Measurements from ENCODE around the gene NUCKS1.

NUCKS1 gene

DNA sequence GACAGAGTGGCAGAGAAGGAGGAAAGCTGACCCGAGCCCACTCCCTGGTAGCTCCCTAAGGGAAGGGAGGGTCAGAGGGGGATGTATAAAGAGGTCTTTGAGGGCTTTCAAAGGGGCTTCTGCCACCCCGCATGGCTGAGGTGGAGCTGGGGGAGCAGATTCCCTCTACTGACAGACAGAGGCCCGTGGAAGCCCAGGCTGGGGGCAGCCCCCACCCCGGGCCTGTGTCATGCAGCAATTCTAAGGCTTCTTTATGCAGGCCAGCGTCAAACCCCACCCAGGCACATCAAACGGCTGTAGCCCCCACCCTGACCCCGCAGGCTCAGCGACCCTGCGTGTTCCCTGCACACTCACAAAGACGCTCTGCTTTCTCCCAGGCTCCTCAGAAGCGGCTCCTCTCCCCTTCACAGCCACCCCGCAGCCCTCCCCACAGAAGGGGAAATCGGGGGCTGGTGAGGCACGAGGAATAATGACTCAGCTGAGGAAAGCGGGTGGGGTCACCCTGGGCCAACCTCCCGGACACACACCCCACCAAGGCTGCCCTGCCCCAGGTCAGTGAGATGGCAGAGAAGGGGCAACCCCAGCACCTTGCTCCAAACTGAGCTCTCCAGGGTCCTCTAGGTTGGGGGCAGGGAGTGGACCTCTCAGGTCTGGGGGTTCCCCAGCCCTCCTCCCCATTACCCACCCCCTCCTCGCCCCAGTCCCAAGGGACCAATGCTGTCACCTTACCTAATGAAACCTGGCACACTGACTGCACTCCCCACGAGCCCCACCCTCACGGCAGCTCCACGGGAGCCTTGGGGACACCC lies 80.4 kb downstream of the NUCKS1 start:
- DNase-seq (ENCODE audit: low read depth), result no peak

DNA sequence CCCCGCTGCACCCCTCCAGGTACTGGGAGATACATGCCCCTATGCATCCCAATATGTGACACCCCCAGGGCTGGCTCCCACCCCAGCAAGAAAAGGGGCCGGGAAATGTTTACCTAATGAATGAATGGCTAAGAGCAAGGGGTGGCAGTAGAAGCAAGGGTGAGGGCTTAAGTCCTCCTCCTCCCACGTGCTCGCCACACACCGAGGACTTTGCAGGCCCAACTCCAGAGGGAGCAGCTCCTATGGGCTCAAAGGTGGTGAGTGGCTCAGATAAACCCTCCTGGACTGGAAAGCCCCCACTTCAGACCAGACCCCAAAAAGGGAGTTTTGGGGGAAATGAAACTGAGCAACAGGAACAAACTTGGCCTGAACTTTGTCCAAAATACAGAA lies 81.0 kb downstream of the NUCKS1 start:
- DNase-seq (ENCODE audit: low read depth), result no peak

DNA sequence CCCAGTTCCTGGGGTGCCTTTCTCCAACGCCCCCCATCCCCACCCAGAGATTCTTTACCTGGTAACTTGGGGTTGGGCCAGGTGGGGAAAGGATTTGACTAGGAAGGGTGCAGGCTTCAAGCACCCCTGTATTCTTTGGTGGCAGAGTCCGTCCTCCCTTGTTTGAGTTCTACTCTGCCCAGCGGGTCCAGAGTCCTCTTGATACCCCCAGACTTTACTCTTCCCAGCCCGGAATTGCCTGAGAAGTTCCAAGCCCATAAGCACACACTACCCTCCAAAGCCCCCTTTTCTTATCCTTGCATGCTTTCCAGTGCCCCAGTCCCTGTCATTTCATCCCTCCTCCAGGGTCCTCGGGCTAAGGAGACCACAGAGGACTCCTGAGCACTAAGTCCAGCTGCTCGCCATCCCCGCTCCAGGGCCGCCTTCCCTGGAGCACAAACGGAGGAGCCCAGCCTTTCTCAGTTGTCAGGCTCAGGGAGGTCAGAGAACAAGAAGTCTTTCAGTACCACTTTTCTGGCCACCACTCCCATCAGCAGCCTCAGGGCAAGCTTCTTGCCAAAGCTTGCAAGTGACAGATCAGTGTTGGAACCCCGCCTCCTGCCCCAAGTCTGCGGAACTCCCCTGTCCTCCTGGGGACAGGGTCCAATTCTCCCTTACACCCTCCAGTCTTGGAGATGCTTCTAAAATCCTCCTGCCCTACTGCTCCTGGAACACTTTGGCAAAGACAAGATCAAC lies 81.9 kb downstream of the NUCKS1 start:
- DNase-seq (ENCODE audit: low read depth), result no peak

DNA sequence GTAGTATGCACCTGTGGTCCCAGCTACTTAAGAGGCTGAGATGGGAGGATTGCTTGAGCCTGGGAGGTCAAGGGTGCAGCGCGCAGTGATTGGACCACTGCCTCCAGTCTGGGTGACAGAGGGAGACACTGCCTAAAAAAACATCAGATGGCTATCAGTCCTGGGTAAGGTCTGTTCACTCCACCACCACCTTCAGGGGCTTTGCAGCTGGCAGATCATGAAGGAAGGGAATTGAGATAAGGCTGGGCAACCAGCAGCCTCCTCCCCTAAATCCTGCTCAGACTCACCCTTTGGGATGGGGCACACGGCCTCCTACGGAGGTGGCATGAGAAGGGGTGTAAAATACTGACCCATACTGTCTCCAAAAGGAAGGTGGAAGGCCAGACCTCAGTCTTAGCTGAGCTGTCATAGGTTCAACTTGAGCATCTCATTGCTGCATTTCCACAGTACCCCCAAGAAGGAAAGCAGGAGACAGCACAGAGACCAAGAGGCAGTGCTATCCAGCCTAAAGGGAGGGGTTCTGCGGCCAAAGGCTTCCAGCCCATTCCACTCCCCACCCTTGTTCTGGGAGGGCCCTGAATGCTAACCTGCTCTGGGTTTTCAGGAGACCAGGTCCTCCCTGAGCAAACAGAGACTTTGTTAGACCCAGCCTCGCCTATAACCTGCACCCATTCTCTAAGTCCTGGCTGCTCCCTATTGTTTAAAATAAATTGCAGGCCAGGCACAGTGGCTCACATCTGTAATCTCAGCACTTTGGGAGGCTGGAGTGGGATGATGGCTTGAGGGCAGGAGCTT lies 83.4 kb downstream of the NUCKS1 start:
- no peak for DNase-seq (ENCODE audit: low read depth)

DNA sequence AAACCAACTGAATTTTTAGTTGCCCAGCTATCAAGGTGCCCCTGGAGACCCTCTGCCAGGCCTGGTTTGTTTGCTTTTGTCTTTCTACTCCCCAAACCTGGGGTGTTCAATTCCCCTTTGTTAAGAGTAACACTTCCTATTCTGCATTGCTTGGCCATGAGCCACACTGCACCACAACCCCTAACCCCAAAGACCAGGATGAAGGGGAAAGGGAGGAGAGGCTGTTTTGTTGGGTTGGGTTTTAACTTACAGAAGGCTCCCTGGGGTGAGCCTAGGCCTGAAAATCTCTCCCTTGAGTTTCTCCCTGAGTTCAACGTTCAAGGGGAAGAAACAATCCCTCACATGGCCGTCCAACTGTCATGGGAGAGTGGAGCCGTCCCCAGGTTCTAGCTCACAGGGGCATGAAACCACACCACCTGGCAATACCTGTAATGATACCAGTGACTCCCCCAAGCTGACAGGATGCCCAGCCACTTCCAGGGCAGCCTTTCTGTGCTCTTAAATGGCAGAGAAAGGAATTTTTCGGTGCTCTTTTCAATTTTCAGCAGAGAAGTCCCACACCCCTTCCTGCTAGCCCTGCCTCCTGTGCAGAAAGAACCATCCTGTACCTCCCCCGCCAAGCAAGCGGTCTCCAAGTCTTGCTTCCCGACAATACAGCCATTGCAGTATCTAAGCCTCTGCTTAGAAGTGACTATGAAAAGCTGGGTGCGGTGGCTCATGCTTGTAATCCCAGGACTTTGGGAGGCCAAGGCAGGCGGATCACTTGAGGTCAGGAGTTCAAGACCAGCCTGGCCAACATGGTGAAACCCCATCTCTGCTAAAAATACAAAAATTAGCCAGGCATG lies 84.6 kb downstream of the NUCKS1 start:
- no peak for DNase-seq (ENCODE audit: low read depth)

DNA sequence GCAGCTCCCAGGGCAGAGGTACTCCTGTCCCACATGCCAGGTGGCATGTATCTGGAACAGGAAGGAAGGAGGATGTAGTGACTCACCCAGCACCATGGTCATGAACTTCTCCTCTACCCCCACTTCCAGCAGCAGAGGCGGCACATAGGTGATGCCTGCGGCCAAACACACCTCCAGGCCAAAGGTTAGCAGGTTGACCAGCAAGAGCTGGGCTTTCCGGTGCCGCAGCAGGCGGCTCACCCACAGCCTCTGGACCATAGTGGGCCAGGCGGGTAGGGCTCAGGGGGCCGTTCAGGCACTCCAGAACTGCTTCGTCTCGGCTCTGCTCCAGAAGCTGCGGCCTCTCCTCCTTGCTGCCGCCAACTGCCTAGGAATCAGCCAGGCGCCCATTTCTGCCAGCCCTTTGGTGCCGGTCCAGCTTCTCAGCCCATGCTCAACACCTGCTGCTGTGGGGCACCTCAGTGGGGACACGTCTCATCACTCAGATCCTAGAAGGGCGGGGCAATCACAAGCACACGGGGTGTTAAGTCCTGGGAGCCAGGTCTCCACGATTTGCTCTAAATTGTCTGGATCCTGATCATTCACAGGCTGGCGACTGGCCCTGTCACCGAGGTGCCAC lies 85.5 kb downstream of the NUCKS1 start:
- peak; percentile 4 for DNase-seq (ENCODE audit: low read depth)

DNA sequence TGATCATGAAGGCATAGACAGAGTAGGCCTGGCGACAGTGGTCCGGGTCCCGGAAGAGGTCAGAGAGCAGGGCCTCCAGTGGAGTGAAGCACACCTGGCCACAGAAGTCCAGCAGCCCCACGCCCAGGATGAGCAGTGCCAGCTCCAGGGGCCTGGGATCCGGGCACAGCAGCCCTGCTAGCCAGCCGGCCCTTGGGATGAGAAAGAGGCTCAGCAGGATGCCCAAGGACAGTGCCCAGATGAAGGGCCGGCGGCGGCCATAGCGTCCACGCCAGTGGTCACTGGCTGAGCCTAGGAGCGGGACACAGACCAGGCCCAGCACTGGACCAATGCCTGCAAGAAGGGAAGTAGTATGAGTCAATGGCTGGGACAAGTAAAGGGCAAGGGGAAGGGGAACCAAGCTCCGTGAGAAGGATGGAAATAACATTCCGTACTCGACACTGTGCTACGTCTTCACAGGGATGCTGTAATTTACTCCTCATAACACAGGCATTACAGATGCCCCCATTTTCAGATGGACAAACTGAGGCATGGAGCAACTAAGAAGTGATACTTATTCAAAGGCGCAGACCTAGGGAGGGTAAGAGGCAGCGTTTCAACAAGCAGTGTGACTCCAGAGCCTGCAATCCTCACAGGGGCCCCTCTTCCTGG lies 86.6 kb downstream of the NUCKS1 start:
- DNase-seq (ENCODE audit: low read depth), result no peak

Measured in non-pigmented ciliary epithelial cell (primary cell).